Transverse colon (tissue), 4 donors: ENCODE data around the gene TM4SF18. TPM values are rescaled to one million over a fixed set of nuclear protein-coding genes. Genes with fewer than 3 reads are reported as not detected.

Source experiments
- DNase-seq: peaks from one replicate; pipeline ENCODE4 v3.0.0-alpha.2; 2019
- H3K27ac ChIP-seq, 4 donors: fragments of 200-600 bp; sonication (generic); 2 replicates each; pipeline ENCODE4 v1.5.1; 2016 to 2018; ENCODE audit warnings: inconsistent platforms in 4 of 4
- H3K27me3 ChIP-seq: fragments of 200-600 bp; sonication (generic); 2 replicates; pipeline ENCODE4 v1.5.1; 2017; ENCODE audit warnings: inconsistent platforms
- H3K36me3 ChIP-seq, 4 donors: fragments of 200-600 bp; sonication (generic); 2 replicates each; pipeline ENCODE4 v1.5.1; 2017 to 2019; ENCODE audit warnings: inconsistent platforms in 4 of 4
- H3K4me1 ChIP-seq, 4 donors: fragments of 200-600 bp; sonication (generic); 2 replicates each; pipeline ENCODE4 v1.5.1; 2017 to 2020; ENCODE audit warnings: inconsistent platforms in 4 of 4
- H3K4me3 ChIP-seq, 4 donors: fragments of 200-600 bp; sonication (generic); 1 replicate in 1 of 4; 2 replicates in 3 of 4; pipeline versions ENCODE4 v1.5.1 to v1.6.1; 2017 to 2019; ENCODE audit warnings: inconsistent platforms in 4 of 4
- H3K9me3 ChIP-seq, 2 donors: fragments of 200-600 bp; sonication (generic); 2 replicates each; pipeline ENCODE4 v1.5.1; 2017 to 2019; ENCODE audit warnings: inconsistent platforms in 2 of 2
- CTCF ChIP-seq, 5 experiments: fragments of 200-600 bp in 3 of 5; fragments of 450-650 bp in 2 of 5; sonication (generic) in 3 of 5; IDR thresholded peaks; 1 replicate in 2 of 5; 2 replicates in 3 of 5; pipeline ENCODE4 v1.5.1; 2016 to 2017; ENCODE audit warnings: antibody characterized with exemption in 5 of 5, inconsistent platforms in 3 of 5, mild to moderate bottlenecking in 2 of 5, moderate library complexity in 1 of 5
- EP300 ChIP-seq: sonication (generic); formaldehyde crosslinking; IDR thresholded peaks from one replicate; pipeline ENCODE4 v1.6.1; 2017; ENCODE audit warnings: antibody characterized with exemption, low read depth
- POLR2A ChIP-seq: fragments of 450-650 bp; IDR thresholded peaks from one replicate; pipeline ENCODE4 v1.6.1; 2016; ENCODE audit warnings: antibody characterized with exemption, mild to moderate bottlenecking, moderate library complexity
- POLR2AphosphoS5 ChIP-seq, 3 donors: sonication (generic); formaldehyde crosslinking; IDR thresholded peaks; one replicate each; pipeline ENCODE4 v1.6.1; 2016; ENCODE audit warnings: antibody characterized with exemption in 3 of 3
- WGBS, 2 donors: methylation state at CpG; one replicate each; pipeline ENCODE4 v1.1.5; 2018; ENCODE audit warnings: low coverage in 1 of 2; 5-methylcytosine and 5-hydroxymethylcytosine counted together
- in situ Hi-C, 4 donors: fragments of 200-750 bp; cut with MboI; loops; one replicate each; pipeline versions ENCODE4 v1.15.0 to v1.15.1; 2017; ENCODE audit warnings: low sequenced_read_pairs in 3 of 4, low pct_ligation_motif_present in 1 of 4, low pct_unique_long_range_greater_than_20kb in 1 of 4
- intact Hi-C: fragments of 100-400 bp; cut with DNase I; formaldehyde crosslinking; loops from one replicate; pipeline ENCODE4 v1.15.1; 2023; ENCODE audit warnings: low total_unique reads
- total RNA-seq, 4 donors: library from RNA; depleted of rRNA; stranded (reverse); fragments of >200 nt; gene quantifications; one replicate each; pipeline ENCODE4 v1.1.0, GENCODE V29; 2016

The TM4SF18 gene
- total RNA-seq, 4 donors from 2014 or later: 0.80 to 1.4 (median 0.82) TPM; not detected in 1

- H3K36me3 ChIP-seq: no peaks in the 10 kb centered on the region
- no peak overlapping the region for H3K4me3 ChIP-seq
- no peaks in the 10 kb centered on the region for H3K9me3 ChIP-seq
- intact Hi-C loops: no loop called here
- 78 to 80% methylated on average over 2 of the region's 2 CpGs for WGBS, 2 donors
- DNase-seq: no peak
- in situ Hi-C loops: no loop called here
- no peak overlapping the region for H3K27ac ChIP-seq
- no peaks in the 10 kb centered on the region for H3K27me3 ChIP-seq
- TF ChIP-seq EP300 (no peak), POLR2A (no peak), POLR2AphosphoS5 (IDR thresholded peaks at IDR 0.05) (no peak), CTCF (IDR thresholded peaks at IDR 0.05) (no peak)
- H3K4me1 ChIP-seq: no peaks in the 10 kb centered on the region
Observed at GRCh38 chr3:149331396-149331795, 2.0 kb downstream of the TM4SF18 start.

- 86 to 88% methylated on average over 2 of the region's 2 CpGs for WGBS, 2 donors
- no peaks in the 10 kb centered on the region for H3K36me3 ChIP-seq
- no peaks in the 10 kb centered on the region for H3K4me1 ChIP-seq
- no peak for TF ChIP-seq EP300
- H3K27me3 ChIP-seq: no peaks in the 10 kb centered on the region
- intact Hi-C loops: no loop called here
- H3K27ac ChIP-seq: no peak overlapping the region
- in situ Hi-C loops: no loop called here
- no peak overlapping the region for H3K4me3 ChIP-seq
- no peaks in the 10 kb centered on the region for H3K9me3 ChIP-seq
- no peak for DNase-seq
Observed at GRCh38 chr3:149330609-149331331, 2.7 kb downstream of the TM4SF18 start.

GRCh38 chr3:149327156-149327555 is 6.3 kb downstream of the TM4SF18 start:
- in situ Hi-C loops (no loop called here), intact Hi-C loops (no loop called here)
- no peak for DNase-seq
- Histone ChIP-seq H3K36me3 (no peaks in the 10 kb centered on the region), H3K27ac (no peak overlapping the region), H3K4me3 (no peak overlapping the region), H3K4me1 (no peaks in the 10 kb centered on the region), H3K9me3 (no peaks in the 10 kb centered on the region), H3K27me3 (no peaks in the 10 kb centered on the region)
- TF ChIP-seq POLR2A (no peak), POLR2AphosphoS5 (IDR thresholded peaks at IDR 0.05) (no peak), CTCF (IDR thresholded peaks at IDR 0.05) (no peak), EP300 (no peak)
- 71% methylated on average over 2 of the region's 2 CpGs; no CpG with 5 or more reads in 1 of the 2 donors for WGBS, 2 donors

GRCh38 chr3:149325581-149325980 is 7.9 kb downstream of the TM4SF18 start:
- TF ChIP-seq EP300 (no peak), CTCF (IDR thresholded peaks at IDR 0.05) (no peak), POLR2A (no peak), POLR2AphosphoS5 (IDR thresholded peaks at IDR 0.05) (no peak)
- DNase-seq: no peak
- H3K4me3 ChIP-seq: no peak overlapping the region
- H3K9me3 ChIP-seq: no peaks in the 10 kb centered on the region
- no peaks in the 10 kb centered on the region for H3K36me3 ChIP-seq
- no peaks in the 10 kb centered on the region for H3K27me3 ChIP-seq
- H3K4me1 ChIP-seq: no peaks in the 10 kb centered on the region
- in situ Hi-C loops (no loop called here), intact Hi-C loops (no loop called here)
- H3K27ac ChIP-seq: no peak overlapping the region

- TF ChIP-seq POLR2A: no peak
- TF ChIP-seq EP300: no peak
- no peak for TF ChIP-seq CTCF (IDR thresholded peaks at IDR 0.05)
- no peak for TF ChIP-seq POLR2AphosphoS5 (IDR thresholded peaks at IDR 0.05)
- no peak for DNase-seq
Observed at GRCh38 chr3:149324332-149324731, 9.1 kb downstream of the TM4SF18 start.

More at GRCh38 chr3:149324332-149324731, 9.1 kb downstream of the TM4SF18 start:
- Histone ChIP-seq H3K27me3 (no peaks in the 10 kb centered on the region), H3K4me3 (no peak overlapping the region), H3K4me1 (no peaks in the 10 kb centered on the region), H3K9me3 (no peaks in the 10 kb centered on the region), H3K27ac (no peak overlapping the region), H3K36me3 (no peaks in the 10 kb centered on the region)
- intact Hi-C loops: no loop called here
- in situ Hi-C loops: no loop called here
